HFF-Myc (cell line): ENCODE measurements around the gene HMG20B.

Experiments used
- DNase-seq: peaks from one replicate; pipeline ENCODE4 v3.0.0-alpha.2; 2011; ENCODE audit warnings: low read depth; ENCODE audit errors: extremely low read depth
- H3K4me3 ChIP-seq: replicated peaks from 2 replicates; pipeline ENCODE4 v1.5.1; 2011; ENCODE audit warnings: low read depth, mild to moderate bottlenecking, control low read depth, low read length
- CTCF ChIP-seq: IDR thresholded peaks from 2 replicates; pipeline ENCODE4 v1.5.1; 2012; ENCODE audit warnings: mild to moderate bottlenecking, low read depth, low read length, control low read depth; ENCODE audit errors: missing control alignments

Gene HMG20B

GRCh38 chr19:3572132-3572854 lies 451 bp upstream of the HMG20B start:
- H3K4me3 ChIP-seq = peak overlapping the region; percentile 67
- peak; percentile 97 for DNase-seq
- no peak for TF ChIP-seq CTCF

GRCh38 chr19:3573162-3573857 lies 566 bp downstream of the HMG20B start:
- TF ChIP-seq CTCF = no peak
- peak overlapping the region; percentile 67 for H3K4me3 ChIP-seq
- no peak for DNase-seq

GRCh38 chr19:3573858-3574637 lies 1.3 kb downstream of the HMG20B start:
- DNase-seq = peak; percentile 73
- H3K4me3 ChIP-seq = peak overlapping the region; percentile 67
- no peak for TF ChIP-seq CTCF

GRCh38 chr19:3575260-3575741 lies 2.6 kb downstream of the HMG20B start:
- H3K4me3 ChIP-seq = no peak overlapping the region
- peak; percentile 34 for TF ChIP-seq CTCF
- DNase-seq = no peak

GRCh38 chr19:3575949-3576673 lies 3.4 kb downstream of the HMG20B start:
- peak overlapping the region; percentile 11; the same call in 1 of the 2 replicates for H3K4me3 ChIP-seq
- DNase-seq = no peak
- no peak for TF ChIP-seq CTCF
